GM12892 (cell line): ENCODE data around the gene PNPLA5.

ENCODE experiments used
- POLR2A ChIP-seq: IDR thresholded peaks from 2 replicates; pipeline ENCODE4 v1.6.1; 2011; ENCODE audit warnings: low read depth, low read length, control low read depth
- POLR2AphosphoS5 ChIP-seq: IDR thresholded peaks from 2 replicates; pipeline ENCODE4 v1.6.1; 2011; ENCODE audit warnings: low read depth, low read length, control low read depth
- TAF1 ChIP-seq: IDR thresholded peaks from 2 replicates; pipeline ENCODE4 v1.6.1; 2011; ENCODE audit warnings: low read depth, mild to moderate bottlenecking, control low read depth, low read length, borderline replicate concordance

DNA sequence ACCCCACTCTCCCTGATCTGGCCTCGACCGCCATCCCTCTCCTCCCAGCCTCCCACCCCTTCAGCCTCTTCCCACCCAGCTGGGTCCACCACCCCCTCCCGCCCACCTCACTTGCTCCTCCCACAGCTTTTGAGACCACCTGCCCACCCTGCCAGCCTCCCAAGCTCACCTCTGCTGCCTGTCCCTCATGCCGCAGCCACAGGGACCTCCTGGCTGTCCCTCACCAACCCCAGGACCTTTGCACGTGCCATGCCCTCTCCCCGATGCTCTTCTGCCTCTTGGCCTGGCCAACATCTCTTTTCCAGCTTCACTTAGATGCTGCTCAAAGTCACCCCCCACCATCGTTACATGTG, 6.5 kb downstream of the PNPLA5 start:
- no peak for TF ChIP-seq TAF1
- no peak for TF ChIP-seq POLR2A
- no peak for TF ChIP-seq POLR2AphosphoS5
